B cell (primary cell): ENCODE results near the gene SOWAHC. TPM values are rescaled to one million over a fixed set of nuclear protein-coding genes. Genes with fewer than 3 reads are reported as not detected.

Source experiments
- ATAC-seq: fragments of 200-7000 bp; cut with Tn5 transposase; one replicate; pipeline ENCODE4 v1.10.0; 2021; ENCODE audit warnings: low read depth, mild to moderate bottlenecking, moderate number of reproducible peaks, moderate library complexity
- CTCF ChIA-PET: fragments of 350-600 bp; sonication (Branson Sonifier 250); formaldehyde crosslinking; loops from one replicate; lab custom pipeline; 2021; ENCODE audit warnings: antibody characterized with exemption, inconsistent platforms; lab: Charles Lee
- POLR2A ChIA-PET: fragments of 350-600 bp; sonication (Branson Sonifier 250); formaldehyde crosslinking; loops from one replicate; lab custom pipeline; 2021; ENCODE audit warnings: antibody characterized with exemption; lab: Charles Lee
- DNase-seq: peaks from one replicate; pipeline ENCODE4 v3.0.0; 2013
- H2AFZ ChIP-seq: 2 replicates; pipeline ENCODE4 v1.6.1; 2012; ENCODE audit warnings: mild to moderate bottlenecking, low read depth, low read length; ENCODE audit not compliant: insufficient read depth, poor library complexity, severe bottlenecking
- H3K27ac ChIP-seq, 2 donors: 1 replicate in 1 of 2; 2 replicates in 1 of 2; pipeline ENCODE4 v1.5.1; 2012 to 2013; ENCODE audit warnings: low read length in 2 of 2, mild to moderate bottlenecking in 2 of 2, moderate library complexity in 1 of 2
- H3K27me3 ChIP-seq, 4 experiments: fragments of 200-600 bp in 1 of 4; sonication (generic) in 1 of 4; replicated peaks in 1 of 4; 1 replicate in 2 of 4; 2 replicates in 2 of 4; pipeline versions ENCODE4 v1.6.1 to v1.7.0; 2013 to 2016; ENCODE audit warnings: low read length in 3 of 4, mild to moderate bottlenecking in 2 of 4, mixed read lengths in 1 of 4, moderate library complexity in 1 of 4; ENCODE audit not compliant: insufficient read depth in 4 of 4, control insufficient read depth in 3 of 4; ENCODE audit errors: control extremely low read depth in 1 of 4
- H3K36me3 ChIP-seq, 2 experiments: replicated peaks in 1 of 2; 1 replicate in 1 of 2; 2 replicates in 1 of 2; pipeline versions ENCODE4 v1.6.1 to v1.7.1; 2013; ENCODE audit warnings: low read length in 1 of 2; ENCODE audit not compliant: insufficient read depth in 2 of 2, control insufficient read depth in 1 of 2; ENCODE audit errors: control extremely low read depth in 1 of 2, extremely low read depth in 1 of 2
- H3K4me1 ChIP-seq, 2 donors: fragments of 200-600 bp in 1 of 2; sonication (generic) in 1 of 2; 1 replicate in 1 of 2; 2 replicates in 1 of 2; pipeline versions ENCODE4 v1.5.1 to v1.6.1; 2013 to 2017; ENCODE audit warnings: low read length in 2 of 2; ENCODE audit not compliant: control insufficient read depth in 2 of 2, insufficient read depth in 2 of 2
- H3K4me2 ChIP-seq: replicated peaks from 2 replicates; pipeline ENCODE3; 2012; ENCODE audit warnings: mild to moderate bottlenecking, low read depth, low read length; ENCODE audit not compliant: poor library complexity, severe bottlenecking
- H3K4me3 ChIP-seq, 5 experiments: fragments of 200-600 bp in 1 of 5; sonication (generic) in 1 of 5; 1 replicate in 3 of 5; 2 replicates in 2 of 5; pipeline versions ENCODE4 v1.5.1 to v1.7.0; 2011 to 2016; ENCODE audit warnings: low read length in 4 of 5, mild to moderate bottlenecking in 4 of 5, low read depth in 2 of 5, control low read depth in 1 of 5, moderate library complexity in 1 of 5; ENCODE audit not compliant: insufficient read depth in 1 of 5; ENCODE audit errors: control extremely low read depth in 1 of 5, extremely low read depth in 1 of 5
- H3K79me2 ChIP-seq: fragments of 200-600 bp; sonication (generic); one replicate; pipeline ENCODE4 v1.6.0; 2016; ENCODE audit warnings: low read length; ENCODE audit not compliant: control insufficient read depth, insufficient read depth
- H3K9ac ChIP-seq: fragments of 200-600 bp; sonication (generic); 2 replicates; pipeline ENCODE4 v1.6.1; 2017; ENCODE audit warnings: mild to moderate bottlenecking, low read length, moderate library complexity
- H3K9me3 ChIP-seq, 3 donors: one replicate each; pipeline versions ENCODE4 v1.6.1 to v1.7.1; 2013; ENCODE audit warnings: low read length in 2 of 3; ENCODE audit not compliant: control insufficient read depth in 2 of 3, insufficient read depth in 1 of 3; ENCODE audit errors: control extremely low read depth in 1 of 3
- H4K20me1 ChIP-seq: 2 replicates; pipeline ENCODE4 v1.6.0; 2012; ENCODE audit warnings: mild to moderate bottlenecking, low read length; ENCODE audit not compliant: insufficient read depth, control insufficient read depth, poor library complexity, severe bottlenecking
- H3K27ac Mint-ChIP-seq: one replicate; pipeline ENCODE4 v1.8.0; 2021; ENCODE audit warnings: mixed read lengths
- H3K27me3 Mint-ChIP-seq: one replicate; pipeline ENCODE4 v1.8.0; 2021; ENCODE audit warnings: mixed read lengths
- H3K4me1 Mint-ChIP-seq: one replicate; pipeline ENCODE4 v1.8.0; 2021; ENCODE audit warnings: mixed read lengths
- H3K4me3 Mint-ChIP-seq: one replicate; pipeline ENCODE4 v1.8.0; 2021; ENCODE audit warnings: mixed read lengths
- H3K9me3 Mint-ChIP-seq: one replicate; pipeline ENCODE4 v1.8.0; 2022; ENCODE audit warnings: mixed read lengths; ENCODE audit not compliant: insufficient read depth
- CTCF ChIP-seq: fragments of 200-600 bp; IDR thresholded peaks from one replicate; pipeline ENCODE4 v1.8.0; 2022; ENCODE audit warnings: antibody characterized with exemption, mild to moderate bottlenecking
- EZH2 ChIP-seq: IDR thresholded peaks from 2 replicates; pipeline ENCODE4 v1.6.1; 2012; ENCODE audit warnings: borderline replicate concordance, low read depth, mild to moderate bottlenecking, moderate library complexity, low read length; ENCODE audit not compliant: insufficient read depth, poor library complexity, severe bottlenecking
- whole genome bisulfite sequencing: methylation state at CpG from one replicate; pipeline ENCODE4 v1.1.5; 2013; ENCODE audit warnings: missing lambda C conversion rate; ENCODE audit not compliant: insufficient coverage; 5-methylcytosine and 5-hydroxymethylcytosine counted together
- intact Hi-C: fragments of 100-400 bp; cut with micrococcal nuclease; formaldehyde crosslinking; loops from one replicate; pipeline ENCODE4 v1.10.0; 2022
- polyA plus RNA-seq: library from polyadenylated mRNA; depleted of rRNA; stranded (reverse); fragments of >200 nt; gene quantifications from 2 replicates; pipeline ENCODE4 v1.2.3, GENCODE V29; 2012
- total RNA-seq, 2 donors: library from RNA; stranded (reverse); fragments of 120-200 nt in 1 of 2; gene quantifications; 1 replicate in 1 of 2; 2 replicates in 1 of 2; pipeline versions ENCODE4 v1.2.3 to v1.2.4, GENCODE V29; 2013 to 2022

Gene SOWAHC
- total and polyA plus RNA-seq, 2 donors (not counting 1 experiment from before 2014, with no cell fraction given) = 0.05 to 0.28 TPM

GRCh38 chr2:109633284-109633961, 19.3 kb downstream of the SOWAHC start:
- Mint-ChIP-seq H3K27me3 (peaks cover 6% of the 10 kb centered on the region), H3K4me3 (no peak overlapping the region), H3K9me3 (no peaks in the 10 kb centered on the region), H3K27ac (no peak overlapping the region), H3K4me1 (no peaks in the 10 kb centered on the region)
- H3K27ac ChIP-seq = no peak overlapping the region
- no peaks in the 10 kb centered on the region for H4K20me1 ChIP-seq
- no peaks in the 10 kb centered on the region for H3K79me2 ChIP-seq
- ChIA-PET CTCF (no interaction called here), POLR2A (no interaction called here)
- no peak overlapping the region for H3K4me2 ChIP-seq
- no peaks in the 10 kb centered on the region for H3K9me3 ChIP-seq
- no peak for TF ChIP-seq EZH2
- no peak for TF ChIP-seq CTCF
- WGBS = 81% methylated on average over 5 of the region's 10 CpGs
- H2AFZ ChIP-seq = no peak overlapping the region
- no peaks in the 10 kb centered on the region for H3K36me3 ChIP-seq
- DNase-seq (no peak), ATAC-seq (no peak)
- intact Hi-C loops = no loop called here
- H3K4me3 ChIP-seq = no peak overlapping the region
- no peaks in the 10 kb centered on the region for H3K4me1 ChIP-seq
- no peaks in the 10 kb centered on the region for H3K27me3 ChIP-seq
- H3K9ac ChIP-seq = no peak overlapping the region

GRCh38 chr2:109635426-109636304, 21.5 kb downstream of the SOWAHC start:
- no peak overlapping the region for H3K4me3 Mint-ChIP-seq
- Histone ChIP-seq H3K27me3 (no peaks in the 10 kb centered on the region), H3K4me2 (no peak overlapping the region), H3K4me1 (no peaks in the 10 kb centered on the region), H3K36me3 (no peaks in the 10 kb centered on the region), H3K79me2 (no peaks in the 10 kb centered on the region), H3K9ac (no peak overlapping the region), H3K4me3 (no peak overlapping the region), H3K9me3 (no peaks in the 10 kb centered on the region), H3K27ac (no peak overlapping the region), H4K20me1 (no peaks in the 10 kb centered on the region), H2AFZ (no peak overlapping the region)
- H3K4me1 Mint-ChIP-seq = no peaks in the 10 kb centered on the region
- no peak for ATAC-seq
- 90% methylated on average over 5 of the region's 11 CpGs for whole genome bisulfite sequencing
- no peak for DNase-seq
- TF ChIP-seq EZH2 (no peak), CTCF (no peak)
- peaks cover 4% of the 10 kb centered on the region for H3K27me3 Mint-ChIP-seq
- no peaks in the 10 kb centered on the region for H3K9me3 Mint-ChIP-seq
- H3K27ac Mint-ChIP-seq = no peak overlapping the region
- intact Hi-C loops = no loop called here
- CTCF ChIA-PET = no interaction called here
- POLR2A ChIA-PET = no interaction called here
